H1 (cell line): Measurements from ENCODE around the gene LONRF2.

ENCODE experiments used
- CBX8 ChIP-seq: fragments of 300-800, 300-1000 bp; sonication (generic); IDR thresholded peaks from 2 replicates; pipeline ENCODE4 v1.7.1; 2016; ENCODE audit warnings: low read depth, low read length, borderline replicate concordance
- EZH2 ChIP-seq: fragments of 200-600 bp; sonication (generic); IDR thresholded peaks from 2 replicates; pipeline ENCODE4 v1.7.1; 2012; ENCODE audit warnings: low read depth, mild to moderate bottlenecking, moderate library complexity, low read length, inconsistent platforms; ENCODE audit not compliant: severe bottlenecking
- KDM1A ChIP-seq: fragments of 200-600, 300-600 bp; sonication (generic); IDR thresholded peaks from 2 replicates; pipeline ENCODE4 v1.7.1; 2016; ENCODE audit warnings: mild to moderate bottlenecking, low read length, borderline replicate concordance

DNA sequence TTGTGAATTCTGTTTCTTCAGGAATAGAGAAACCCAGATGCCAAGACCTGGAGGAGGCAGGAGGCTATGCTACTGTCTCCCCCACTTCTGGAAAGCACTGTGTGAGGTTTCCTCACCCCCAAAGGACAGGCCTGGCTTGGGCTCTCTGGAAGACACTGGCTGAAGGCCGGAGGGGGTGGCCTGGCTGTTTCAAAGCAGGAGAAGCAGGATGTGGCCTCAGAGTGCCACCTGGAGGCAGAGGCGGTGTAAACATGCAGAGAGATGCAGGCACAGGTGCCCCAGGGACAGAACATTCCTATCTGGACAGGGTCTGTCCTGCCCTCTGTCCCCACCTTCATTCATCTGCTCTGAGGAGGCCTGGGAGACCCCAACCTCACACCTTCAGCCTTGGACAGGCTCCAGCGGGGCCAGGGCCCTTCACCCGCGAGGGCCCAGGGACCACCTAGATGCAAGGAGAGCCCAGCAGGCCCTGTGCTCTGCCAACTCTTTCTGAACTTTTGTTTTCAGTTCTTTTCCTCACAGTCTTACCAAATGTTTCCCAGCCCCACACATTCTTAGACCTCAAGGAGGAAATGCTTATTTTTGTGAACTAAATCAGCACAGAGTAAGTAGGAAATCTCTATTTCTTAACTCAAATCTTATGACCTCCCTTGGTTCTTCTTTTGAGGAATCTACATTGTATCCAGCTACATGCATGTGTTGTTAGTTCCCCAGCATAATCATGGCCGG is 79.2 kb downstream of the LONRF2 start:
- TF ChIP-seq KDM1A: no peak
- TF ChIP-seq CBX8: no peak
- TF ChIP-seq EZH2: no peak
